AG09309 (cell line): ENCODE data around the gene OXER1.

Experiments used
- DNase-seq: peaks from one replicate; pipeline ENCODE4 v3.0.0-alpha.2; 2010; ENCODE audit warnings: low read depth
- H3K4me3 ChIP-seq: 2 replicates; pipeline ENCODE4 v1.5.1; 2011; ENCODE audit warnings: mild to moderate bottlenecking, low read depth, low read length, moderate library complexity; ENCODE audit not compliant: control insufficient read depth
- TF ChIP-seq, protein P1 (sequence below): IDR thresholded peaks from 2 replicates; pipeline ENCODE4 v1.5.1; 2011; ENCODE audit warnings: mild to moderate bottlenecking, low read depth, low read length, inconsistent platforms; ENCODE audit not compliant: insufficient read depth, control insufficient read depth; ENCODE audit errors: missing control alignments

Gene OXER1

DNA sequence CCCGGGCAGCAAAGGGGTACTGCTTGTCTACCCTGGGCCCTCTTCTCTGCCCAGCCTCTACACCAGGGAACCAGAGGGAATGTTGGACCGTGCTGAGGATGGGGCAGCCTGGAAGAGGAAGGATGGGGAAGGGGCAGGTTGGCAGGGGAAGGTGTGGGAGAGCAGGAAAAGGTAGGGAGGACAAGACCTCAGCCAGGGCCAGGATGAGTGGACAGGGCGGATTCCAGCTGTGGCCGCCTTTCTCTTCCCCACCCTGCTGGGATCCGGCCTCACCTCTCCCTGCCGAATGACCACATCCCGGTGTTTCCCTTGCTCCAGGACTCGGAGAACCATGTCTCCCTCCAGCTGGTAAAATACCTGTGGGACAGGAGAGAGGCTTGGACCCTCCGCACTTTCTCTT, 19.6 kb upstream of the OXER1 start:
- no peak for DNase-seq
- H3K4me3 ChIP-seq = no peak overlapping the region
- TF ChIP-seq, protein P1, sequence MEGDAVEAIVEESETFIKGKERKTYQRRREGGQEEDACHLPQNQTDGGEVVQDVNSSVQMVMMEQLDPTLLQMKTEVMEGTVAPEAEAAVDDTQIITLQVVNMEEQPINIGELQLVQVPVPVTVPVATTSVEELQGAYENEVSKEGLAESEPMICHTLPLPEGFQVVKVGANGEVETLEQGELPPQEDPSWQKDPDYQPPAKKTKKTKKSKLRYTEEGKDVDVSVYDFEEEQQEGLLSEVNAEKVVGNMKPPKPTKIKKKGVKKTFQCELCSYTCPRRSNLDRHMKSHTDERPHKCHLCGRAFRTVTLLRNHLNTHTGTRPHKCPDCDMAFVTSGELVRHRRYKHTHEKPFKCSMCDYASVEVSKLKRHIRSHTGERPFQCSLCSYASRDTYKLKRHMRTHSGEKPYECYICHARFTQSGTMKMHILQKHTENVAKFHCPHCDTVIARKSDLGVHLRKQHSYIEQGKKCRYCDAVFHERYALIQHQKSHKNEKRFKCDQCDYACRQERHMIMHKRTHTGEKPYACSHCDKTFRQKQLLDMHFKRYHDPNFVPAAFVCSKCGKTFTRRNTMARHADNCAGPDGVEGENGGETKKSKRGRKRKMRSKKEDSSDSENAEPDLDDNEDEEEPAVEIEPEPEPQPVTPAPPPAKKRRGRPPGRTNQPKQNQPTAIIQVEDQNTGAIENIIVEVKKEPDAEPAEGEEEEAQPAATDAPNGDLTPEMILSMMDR = no peak

DNA sequence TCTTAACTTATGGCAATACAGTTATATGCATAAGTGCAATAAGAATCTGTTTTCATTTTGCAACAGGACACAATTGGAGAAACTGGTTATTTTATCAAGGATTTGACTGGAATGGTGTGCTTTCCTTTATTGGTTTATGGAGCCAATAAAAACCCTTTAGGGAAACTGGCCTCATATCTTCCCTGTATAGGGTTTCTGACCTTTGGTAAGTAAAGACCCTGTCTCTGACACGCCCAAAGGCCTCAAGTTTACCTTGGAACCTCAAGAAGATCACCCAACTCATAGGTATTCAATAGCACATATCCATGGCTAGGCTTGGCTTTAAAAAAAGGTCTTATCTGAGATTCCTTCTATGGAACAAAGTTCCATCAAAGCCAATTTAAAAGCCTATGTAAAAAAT, 17.2 kb upstream of the OXER1 start:
- no peak overlapping the region for H3K4me3 ChIP-seq
- no peak for DNase-seq
- TF ChIP-seq, protein P1 = no peak

DNA sequence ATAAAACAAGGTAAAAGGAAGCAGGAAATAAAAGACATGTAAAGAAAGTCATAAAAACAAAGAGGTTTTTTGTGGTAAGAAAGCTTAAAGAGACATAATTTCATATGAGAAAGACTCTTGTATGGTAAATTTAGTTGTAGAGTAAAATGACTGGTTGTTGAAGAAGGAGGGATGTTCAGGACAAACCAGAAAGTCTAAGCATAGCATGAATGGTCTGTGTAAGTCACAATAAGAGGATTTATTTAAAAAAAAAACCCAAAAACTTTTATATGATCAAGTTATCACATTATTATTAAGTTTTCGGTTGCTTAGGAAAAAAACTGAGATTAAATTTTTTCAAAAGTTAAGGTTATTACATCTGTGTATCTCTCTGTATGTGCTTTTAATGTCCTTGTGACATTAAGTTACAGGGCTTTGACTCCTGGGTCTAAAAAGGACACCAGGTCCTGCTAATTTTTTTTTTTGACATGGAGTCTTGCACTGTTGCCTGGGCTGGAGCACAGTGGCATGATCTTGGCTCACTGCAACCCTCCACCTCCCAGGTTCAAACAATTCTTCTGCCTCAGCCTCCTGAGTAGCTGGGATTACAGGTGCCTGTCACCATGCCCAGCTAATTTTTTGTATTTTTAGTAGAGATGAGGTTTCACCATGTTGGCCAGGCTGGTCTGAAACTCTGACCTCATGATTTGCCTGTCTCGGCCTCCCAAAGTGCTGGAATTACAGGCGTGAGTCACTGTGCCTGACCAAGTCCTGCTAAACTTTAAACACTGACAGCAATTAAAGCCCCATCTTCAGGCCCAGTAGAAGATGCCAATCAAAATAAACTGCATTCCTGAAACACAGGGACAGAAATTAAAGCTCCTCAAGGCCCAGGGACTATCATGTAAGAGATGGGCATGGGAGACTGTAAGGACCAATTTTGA, 14.2 kb upstream of the OXER1 start:
- peak; percentile 21 for DNase-seq
- H3K4me3 ChIP-seq = no peak overlapping the region
- TF ChIP-seq, protein P1 = no peak

- no peak overlapping the region for H3K4me3 ChIP-seq
- TF ChIP-seq, protein P1 = no peak
- DNase-seq = no peak
Observed at GRCh38 chr2:42775810-42776209, 11.9 kb upstream of the OXER1 start.

DNA sequence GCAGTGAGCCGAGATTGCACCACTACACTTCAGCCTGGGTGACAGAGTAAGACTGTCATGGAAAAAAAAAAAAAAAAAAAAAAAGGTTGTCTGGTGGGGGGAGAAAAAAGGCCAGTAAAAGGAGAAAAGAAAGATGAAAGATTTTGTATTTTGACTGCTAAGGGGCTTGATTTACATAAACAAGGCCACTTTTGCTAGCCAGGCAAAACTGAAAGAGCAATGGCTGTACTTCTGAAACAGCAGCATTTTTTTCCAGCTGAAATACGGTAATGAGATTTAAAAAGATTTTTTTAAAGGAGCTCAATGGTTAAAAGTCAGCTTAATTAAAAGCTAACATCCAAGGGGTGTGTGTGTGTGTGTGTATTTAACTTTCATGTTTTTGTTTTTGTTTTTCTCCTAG, 11.3 kb upstream of the OXER1 start:
- TF ChIP-seq, protein P1 = no peak
- H3K4me3 ChIP-seq = no peak overlapping the region

GRCh38 chr2:42771546-42772153, 7.7 kb upstream of the OXER1 start:
- TF ChIP-seq, protein P1 = no peak
- no peak overlapping the region for H3K4me3 ChIP-seq
- no peak for DNase-seq

More for the DNA sequence above, 11.3 kb upstream of the OXER1 start:
- DNase-seq = no peak
